ENCODE measurements around the gene PAN2.
"Not testable (repeated sequence)": the region's sequence is repeated elsewhere in the genome, so short reads cannot be mapped to it uniquely, and the experiment has no call there.

GRCh38 chr12:56342290-56342689, 8.5 kb upstream of the PAN2 start:
- TF ChIP-seq, protein P1, sequence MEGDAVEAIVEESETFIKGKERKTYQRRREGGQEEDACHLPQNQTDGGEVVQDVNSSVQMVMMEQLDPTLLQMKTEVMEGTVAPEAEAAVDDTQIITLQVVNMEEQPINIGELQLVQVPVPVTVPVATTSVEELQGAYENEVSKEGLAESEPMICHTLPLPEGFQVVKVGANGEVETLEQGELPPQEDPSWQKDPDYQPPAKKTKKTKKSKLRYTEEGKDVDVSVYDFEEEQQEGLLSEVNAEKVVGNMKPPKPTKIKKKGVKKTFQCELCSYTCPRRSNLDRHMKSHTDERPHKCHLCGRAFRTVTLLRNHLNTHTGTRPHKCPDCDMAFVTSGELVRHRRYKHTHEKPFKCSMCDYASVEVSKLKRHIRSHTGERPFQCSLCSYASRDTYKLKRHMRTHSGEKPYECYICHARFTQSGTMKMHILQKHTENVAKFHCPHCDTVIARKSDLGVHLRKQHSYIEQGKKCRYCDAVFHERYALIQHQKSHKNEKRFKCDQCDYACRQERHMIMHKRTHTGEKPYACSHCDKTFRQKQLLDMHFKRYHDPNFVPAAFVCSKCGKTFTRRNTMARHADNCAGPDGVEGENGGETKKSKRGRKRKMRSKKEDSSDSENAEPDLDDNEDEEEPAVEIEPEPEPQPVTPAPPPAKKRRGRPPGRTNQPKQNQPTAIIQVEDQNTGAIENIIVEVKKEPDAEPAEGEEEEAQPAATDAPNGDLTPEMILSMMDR (IDR thresholded peaks at IDR 0.05) = not testable (repeated sequence)
- not testable (repeated sequence) for TF ChIP-seq POLR2A, EP300 (IDR thresholded peaks at IDR 0.05)
